Measurements from ENCODE around the gene WRNIP1. TPM values are rescaled to one million over a fixed set of nuclear protein-coding genes. Genes with fewer than 3 reads are reported as not detected.

WRNIP1 gene
- total RNA-seq, 1 experiment from 2014 or later: 78.8 TPM

GRCh38 chr6:2819115-2819514 is 53.9 kb downstream of the WRNIP1 start:
- Histone ChIP-seq H3K27me3 (ENCODE audit: insufficient read depth, low read length) (no peaks in the 10 kb centered on the region), H3K9me2 (ENCODE audit: insufficient read depth) (no peaks in the 10 kb centered on the region), H3K79me2 (ENCODE audit: insufficient read depth, low read length) (no peaks in the 10 kb centered on the region), H2AFZ (ENCODE audit: low read depth, low read length, poor library complexity, severe bottlenecking) (no peak overlapping the region), H3K4me1 (ENCODE audit: control insufficient read depth in 1 of 2, insufficient read depth in 2 of 2, low read length in 2 of 2) (peaks cover 3 to 17% of the 10 kb centered on the region in 2 experiments; a peak in 3 of 4 replicates), H3K4me2 (ENCODE audit: low read length) (no peak overlapping the region), H3K27ac (ENCODE audit: low read depth, low read length) (no peak overlapping the region), H3K36me3 (ENCODE audit: control insufficient read depth in 1 of 2, insufficient read depth in 2 of 2, low read length in 2 of 2) (no peaks in the 10 kb centered on the region), H3K9me3 (ENCODE audit: control insufficient read depth in 1 of 2, insufficient read depth in 1 of 2, low read depth in 1 of 2, low read length in 2 of 2) (peaks cover 5 to 7% of the 10 kb centered on the region in 2 experiments; a peak in 2 of 4 replicates), H3K4me3 (replicated peaks in 1 of 2; ENCODE audit: low read depth in 1 of 2, low read length in 2 of 2) (no peak overlapping the region), H3K9ac (ENCODE audit: low read length) (no peak overlapping the region), H4K20me1 (ENCODE audit: insufficient read depth) (no peaks in the 10 kb centered on the region)
- ChIA-PET CTCF (interaction anchor here (0.6 to 0.9 kb wide), 2 partner anchors 133 to 430 kb away, joined by 3 to 7 read pairs; no protein-coding TSS in a partner anchor), POLR2A (interaction anchor here (1.2 to 2.1 kb wide), 2 partner anchors 13 to 22 kb away, joined by 3 to 9 read pairs; partner anchors contain the start of gene SERPINB1), RAD21 (ENCODE audit: low non-redundant PET in 1 of 2, low total read pairs in 2 of 2, uncharacterized antibody in 2 of 2, unreplicated experiment in 2 of 2) (no interaction called here)
- TF ChIP-seq JUND (IDR thresholded peaks at IDR 0.05): no peak
- TF ChIP-seq ATF3 (IDR thresholded peaks at IDR 0.05): no peak
- TF ChIP-seq YY1 (IDR thresholded peaks at IDR 0.05; ENCODE audit: extremely low read depth, insufficient replicate concordance, low read depth, low read length): no peak
- TF ChIP-seq SP1 (IDR thresholded peaks at IDR 0.05; ENCODE audit: low read depth): no peak
- no peak for TF ChIP-seq ZFX (IDR thresholded peaks at IDR 0.05)
- TF ChIP-seq FOSL1 (IDR thresholded peaks at IDR 0.05; ENCODE audit: low read depth): no peak
- no peak for TF ChIP-seq RAD21 (IDR thresholded peaks at IDR 0.05; ENCODE audit: low read depth)
- TF ChIP-seq POLR2AphosphoS5 (IDR thresholded peaks at IDR 0.05; ENCODE audit: low read depth, low read length): no peak
- TF ChIP-seq EGR1 (IDR thresholded peaks at IDR 0.05; ENCODE audit: low read depth): no peak
- TF ChIP-seq SIN3A (IDR thresholded peaks at IDR 0.05; ENCODE audit: low read depth): no peak
- no peak for TF ChIP-seq SRF (IDR thresholded peaks at IDR 0.05; ENCODE audit: low read depth)
- TF ChIP-seq ZNF274 (IDR thresholded peaks at IDR 0.05; ENCODE audit: low read depth, low read length): no peak
- no peak for TF ChIP-seq REST (IDR thresholded peaks at IDR 0.05; ENCODE audit: low read depth)
- TF ChIP-seq TCF7L2 (IDR thresholded peaks at IDR 0.05; ENCODE audit: borderline replicate concordance, extremely low read depth, insufficient read depth, insufficient read length): no peak
- TF ChIP-seq ELF1 (IDR thresholded peaks at IDR 0.05; ENCODE audit: borderline replicate concordance, low read depth): no peak
- TF ChIP-seq CEBPB (IDR thresholded peaks at IDR 0.05; ENCODE audit: low read depth): no peak
- TF ChIP-seq CBX3 (IDR thresholded peaks at IDR 0.05; ENCODE audit: low read depth): no peak
- TF ChIP-seq EZH2phosphoT487 (IDR thresholded peaks at IDR 0.05; ENCODE audit: borderline replicate concordance): no peak
- no peak for DNase-seq (ENCODE audit: low read depth, low spot score)
- no peak for ATAC-seq
- no TSS peak for BruUV-seq (replicated peaks)
- intact Hi-C loops (cut with micrococcal nuclease): no loop called here

Data from HCT116 (cell line).